ENCODE measurements around the gene FSTL3. TPM values are rescaled to one million over a fixed set of nuclear protein-coding genes. Genes with fewer than 3 reads are reported as not detected.

The FSTL3 gene
- total RNA-seq, 2 experiments from 2014 or later: 2.2 to 3.0 TPM

GRCh38 chr19:718251-718951, 42.2 kb downstream of the FSTL3 start:
- ChIA-PET CTCF (no interaction called here), POLR2A (interaction anchor here (0.7 kb wide), 1 partner anchor 21 kb away, joined by 4 read pairs; no protein-coding TSS in a partner anchor)
- Mint-ChIP-seq H3K27me3 (ENCODE audit: low read depth) (peaks cover 9% of the 10 kb centered on the region), H3K27ac (no peak overlapping the region), H3K36me3 (ENCODE audit: low read depth) (no peaks in the 10 kb centered on the region), H3K4me1 (ENCODE audit: low read depth) (no peaks in the 10 kb centered on the region), H3K4me3 (no peak overlapping the region), H3K9me3 (ENCODE audit: insufficient read depth) (peaks cover 4% of the 10 kb centered on the region)
- DNase-seq (no peak), ATAC-seq (no peak)

DNA sequence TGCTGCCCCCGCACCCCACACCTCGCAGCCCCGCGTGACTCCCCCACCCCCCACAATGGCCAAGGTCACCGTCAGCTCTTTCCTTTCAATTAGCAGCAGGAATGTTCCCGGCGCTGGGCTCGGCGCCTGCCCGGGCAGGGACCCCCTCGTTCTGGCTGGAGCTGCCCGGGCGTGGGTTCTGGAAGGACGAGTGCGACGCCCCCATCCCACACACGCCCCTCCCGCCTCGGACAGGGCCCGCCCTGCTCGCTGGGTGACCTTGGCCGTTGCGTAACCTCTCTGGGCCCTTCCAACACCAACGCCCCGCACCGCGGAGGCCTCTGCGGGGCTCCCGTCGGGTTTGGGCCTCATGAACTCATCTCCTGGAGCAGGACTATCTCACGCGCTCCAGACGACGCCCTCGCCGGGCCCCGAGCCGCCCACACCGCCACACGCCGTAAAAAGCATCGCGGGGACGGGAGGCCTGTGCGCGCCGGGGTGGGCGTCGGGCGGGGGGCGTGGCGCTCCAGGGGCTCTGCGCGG, 42.9 kb downstream of the FSTL3 start:
- DNase-seq: no peak
- no peak for ATAC-seq
- no peak overlapping the region for H3K27ac Mint-ChIP-seq
- ChIA-PET POLR2A (interaction anchor here (0.7 kb wide), 1 partner anchor 20 kb away, joined by 4 read pairs; no protein-coding TSS in a partner anchor), CTCF (no interaction called here)
- no peaks in the 10 kb centered on the region for H3K36me3 Mint-ChIP-seq (ENCODE audit: low read depth)
- H3K9me3 Mint-ChIP-seq (ENCODE audit: insufficient read depth): peaks cover 4% of the 10 kb centered on the region
- H3K4me3 Mint-ChIP-seq: no peak overlapping the region
- peaks cover 9% of the 10 kb centered on the region for H3K27me3 Mint-ChIP-seq (ENCODE audit: low read depth)
- no peaks in the 10 kb centered on the region for H3K4me1 Mint-ChIP-seq (ENCODE audit: low read depth)

- CTCF ChIA-PET: no interaction called here
- Mint-ChIP-seq H3K9me3 (ENCODE audit: insufficient read depth) (peaks cover 4% of the 10 kb centered on the region), H3K27ac (no peak overlapping the region), H3K4me1 (ENCODE audit: low read depth) (no peaks in the 10 kb centered on the region), H3K36me3 (ENCODE audit: low read depth) (no peaks in the 10 kb centered on the region), H3K27me3 (ENCODE audit: low read depth) (peaks cover 9% of the 10 kb centered on the region), H3K4me3 (no peak overlapping the region)
- no peak for DNase-seq
- POLR2A ChIA-PET: no interaction called here
- no peak for ATAC-seq
Measured at GRCh38 chr19:719636-720344, 43.6 kb downstream of the FSTL3 start.

DNA sequence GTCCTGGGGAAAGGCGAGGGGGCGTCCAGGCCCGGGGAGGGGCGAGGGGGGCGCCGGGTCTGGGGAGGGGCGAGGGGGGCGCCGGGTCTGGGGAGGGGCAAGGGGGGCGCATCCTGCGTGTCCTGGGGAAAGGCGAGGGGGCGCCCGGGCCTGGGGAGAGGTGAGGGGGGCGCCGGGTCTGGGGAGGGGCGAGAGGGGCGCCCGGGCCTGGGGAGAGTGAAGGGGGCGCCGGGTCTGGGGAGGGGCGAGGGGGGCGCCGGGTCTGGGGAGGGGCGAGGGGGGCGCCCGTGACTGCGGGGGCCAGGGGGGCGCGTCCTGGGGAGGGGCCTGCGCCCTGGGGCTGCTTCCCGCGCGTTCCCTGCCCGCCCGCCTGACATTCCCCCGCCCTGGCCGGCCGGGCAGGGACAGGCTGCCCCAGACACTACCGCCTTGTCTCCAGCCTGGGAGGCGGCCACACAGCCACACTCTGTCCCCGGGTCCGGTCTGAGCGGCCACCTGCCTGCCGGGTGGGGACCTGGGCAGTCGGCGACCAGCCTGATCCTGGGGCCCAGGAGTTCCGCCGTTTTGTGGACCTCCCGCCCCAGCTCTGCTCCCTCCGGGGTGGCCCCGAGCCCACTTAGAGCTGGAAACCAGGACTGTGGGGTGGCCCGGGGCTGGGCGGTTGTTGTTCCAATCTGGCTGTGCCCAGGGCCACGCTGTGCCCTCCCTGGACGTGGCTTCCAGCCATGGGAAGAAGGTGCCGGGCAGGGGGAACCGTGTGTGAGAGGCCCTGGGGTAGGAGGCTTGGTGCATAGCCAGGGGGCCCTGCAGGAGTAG, 44.4 kb downstream of the FSTL3 start:
- ChIA-PET CTCF (no interaction called here), POLR2A (no interaction called here)
- DNase-seq (no peak), ATAC-seq (no peak)
- no peaks in the 10 kb centered on the region for H3K36me3 Mint-ChIP-seq (ENCODE audit: low read depth)
- H3K4me1 Mint-ChIP-seq (ENCODE audit: low read depth): no peaks in the 10 kb centered on the region
- H3K9me3 Mint-ChIP-seq (ENCODE audit: insufficient read depth): peaks cover 2% of the 10 kb centered on the region
- H3K27ac Mint-ChIP-seq: no peak overlapping the region
- peaks cover 9% of the 10 kb centered on the region for H3K27me3 Mint-ChIP-seq (ENCODE audit: low read depth)
- H3K4me3 Mint-ChIP-seq: no peak overlapping the region

DNA sequence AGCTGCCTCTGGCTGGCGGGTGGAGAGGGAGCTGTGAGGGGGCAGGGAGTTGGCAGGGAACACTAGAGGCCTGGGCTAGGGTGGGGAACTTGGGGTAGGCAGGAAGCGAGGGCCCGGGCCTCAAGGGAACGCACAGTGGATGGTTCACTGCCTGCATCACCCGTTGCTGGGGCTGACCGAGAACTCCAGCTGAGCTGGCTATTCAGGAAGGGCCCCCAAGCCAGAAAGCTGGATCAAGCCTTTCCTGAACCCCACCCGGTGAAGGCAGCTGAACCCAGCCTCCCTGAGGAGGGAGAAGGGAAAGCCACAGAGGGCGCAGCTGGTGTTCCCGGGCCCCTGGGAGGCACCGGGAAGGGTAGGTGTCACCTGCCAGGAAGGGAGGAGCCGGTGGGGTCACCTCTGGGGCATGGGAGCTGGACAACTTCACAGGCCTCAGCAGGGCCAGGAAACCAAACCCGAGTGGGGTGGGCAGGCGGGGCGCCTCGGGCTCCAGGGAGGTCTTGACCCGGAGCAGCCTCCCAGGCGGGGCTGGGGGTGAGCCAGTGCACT, 46.4 kb downstream of the FSTL3 start:
- DNase-seq: no peak
- Mint-ChIP-seq H3K36me3 (ENCODE audit: low read depth) (no peaks in the 10 kb centered on the region), H3K4me3 (no peak overlapping the region), H3K4me1 (ENCODE audit: low read depth) (no peaks in the 10 kb centered on the region), H3K27ac (no peak overlapping the region), H3K9me3 (ENCODE audit: insufficient read depth) (no peaks in the 10 kb centered on the region), H3K27me3 (ENCODE audit: low read depth) (peaks cover 9% of the 10 kb centered on the region)
- POLR2A ChIA-PET: no interaction called here
- no peak for ATAC-seq
- CTCF ChIA-PET: interaction anchor here (0.7 kb wide), 1 partner anchor 11 kb away, joined by 3 read pairs; no protein-coding TSS in a partner anchor

GRCh38 chr19:723247-723646, 47.1 kb downstream of the FSTL3 start:
- DNase-seq (no peak), ATAC-seq (no peak)
- POLR2A ChIA-PET: no interaction called here
- no peaks in the 10 kb centered on the region for H3K4me1 Mint-ChIP-seq (ENCODE audit: low read depth)
- H3K9me3 Mint-ChIP-seq (ENCODE audit: insufficient read depth): no peaks in the 10 kb centered on the region
- peaks cover 5% of the 10 kb centered on the region for H3K27me3 Mint-ChIP-seq (ENCODE audit: low read depth)
- H3K4me3 Mint-ChIP-seq: no peak overlapping the region
- no peaks in the 10 kb centered on the region for H3K36me3 Mint-ChIP-seq (ENCODE audit: low read depth)
- CTCF ChIA-PET: interaction anchor here (0.7 kb wide), 1 partner anchor 11 kb away, joined by 3 read pairs; no protein-coding TSS in a partner anchor
- no peak overlapping the region for H3K27ac Mint-ChIP-seq

GRCh38 chr19:723714-724113, 47.5 kb downstream of the FSTL3 start:
- H3K4me3 Mint-ChIP-seq: no peak overlapping the region
- H3K36me3 Mint-ChIP-seq (ENCODE audit: low read depth): no peaks in the 10 kb centered on the region
- CTCF ChIA-PET: interaction anchor here (0.7 kb wide), 1 partner anchor 10 kb away, joined by 3 read pairs; no protein-coding TSS in a partner anchor
- H3K27me3 Mint-ChIP-seq (ENCODE audit: low read depth): peaks cover 3% of the 10 kb centered on the region
- POLR2A ChIA-PET: no interaction called here
- H3K27ac Mint-ChIP-seq: no peak overlapping the region
- no peaks in the 10 kb centered on the region for H3K4me1 Mint-ChIP-seq (ENCODE audit: low read depth)
- no peaks in the 10 kb centered on the region for H3K9me3 Mint-ChIP-seq (ENCODE audit: insufficient read depth)
- ATAC-seq: no peak
- no peak for DNase-seq

DNA sequence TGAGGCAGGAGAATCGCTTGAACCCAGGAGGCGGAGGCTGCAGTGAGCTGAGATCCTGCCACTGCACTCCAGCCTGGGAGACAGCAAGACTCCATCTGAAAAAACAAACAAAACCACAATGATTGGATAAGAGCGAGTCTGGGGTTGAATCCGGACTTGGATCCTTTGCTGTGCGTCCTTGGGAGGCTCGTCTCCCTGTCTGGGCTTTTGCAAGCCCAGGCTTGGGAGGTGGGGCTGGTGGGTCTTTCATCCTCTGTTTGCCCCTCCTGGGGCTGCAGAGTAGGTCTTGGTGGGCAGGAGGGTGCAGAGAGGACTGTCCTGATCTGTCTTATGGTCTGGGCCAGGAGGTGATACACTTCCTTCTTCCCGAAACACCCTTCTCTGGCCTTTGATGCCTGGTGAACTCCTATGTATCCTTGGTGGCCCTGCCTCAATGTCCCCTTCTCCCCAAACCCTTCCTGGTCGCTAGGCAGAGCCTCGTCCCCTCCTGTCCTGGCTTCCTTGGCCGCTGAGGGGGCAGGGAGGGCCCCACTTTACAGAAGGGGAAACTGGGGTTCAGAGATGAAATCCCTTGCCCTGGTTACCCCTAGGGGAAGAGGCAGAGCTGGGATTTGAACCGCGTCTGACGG, 49.4 kb downstream of the FSTL3 start:
- Mint-ChIP-seq H3K36me3 (ENCODE audit: low read depth) (no peaks in the 10 kb centered on the region), H3K27ac (no peak overlapping the region), H3K9me3 (ENCODE audit: insufficient read depth) (no peaks in the 10 kb centered on the region), H3K4me1 (ENCODE audit: low read depth) (no peaks in the 10 kb centered on the region), H3K4me3 (no peak overlapping the region), H3K27me3 (ENCODE audit: low read depth) (peaks cover 2% of the 10 kb centered on the region)
- DNase-seq: no peak
- no peak for ATAC-seq
- ChIA-PET CTCF (no interaction called here), POLR2A (no interaction called here)

DNA sequence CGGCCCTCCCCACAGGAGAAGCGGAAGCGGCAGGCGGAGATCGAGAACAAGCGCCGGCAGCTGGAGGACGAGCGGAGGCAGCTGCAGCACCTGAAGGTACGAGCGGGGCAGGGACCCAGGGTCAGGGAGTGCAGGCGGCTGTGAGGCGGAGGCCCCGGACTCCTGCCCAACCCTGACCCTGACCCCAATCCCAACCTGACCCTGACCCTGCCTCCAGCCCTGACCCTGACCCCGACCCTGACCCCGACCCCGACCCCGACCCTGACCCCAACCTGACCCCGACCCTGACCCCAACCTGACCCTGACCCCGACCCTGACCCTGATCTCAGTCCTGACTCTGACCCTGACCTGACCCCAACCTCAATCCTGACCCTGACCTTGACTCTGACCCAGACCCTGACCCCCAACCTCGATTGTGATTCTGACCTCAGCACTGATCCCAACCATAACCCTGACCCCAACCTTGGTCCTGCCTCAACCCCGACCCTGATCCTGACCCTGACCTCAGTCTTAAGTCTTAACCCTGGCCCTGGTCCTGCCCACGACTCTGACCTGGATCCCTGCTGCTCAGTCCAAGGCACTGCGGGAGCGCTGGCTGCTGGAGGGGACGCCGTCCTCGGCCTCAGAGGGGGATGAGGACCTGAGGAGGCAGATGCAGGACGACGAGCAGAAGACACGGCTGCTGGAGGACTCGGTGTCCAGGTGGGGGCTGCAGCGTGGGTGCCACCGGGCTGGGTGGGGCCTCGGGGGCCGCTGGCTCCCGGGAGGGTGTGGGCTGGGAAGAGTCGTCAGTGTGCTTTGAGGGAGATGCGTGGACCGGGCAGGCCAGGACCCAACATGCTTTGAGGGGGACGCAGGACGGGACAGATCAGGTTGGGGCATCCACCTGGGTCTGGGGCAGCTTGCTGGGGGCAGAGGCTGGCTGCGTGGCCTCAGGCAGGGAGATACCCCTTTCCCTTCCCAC, 51.1 kb downstream of the FSTL3 start:
- Mint-ChIP-seq H3K36me3 (ENCODE audit: low read depth) (no peaks in the 10 kb centered on the region), H3K4me3 (no peak overlapping the region), H3K9me3 (ENCODE audit: insufficient read depth) (no peaks in the 10 kb centered on the region), H3K27ac (no peak overlapping the region), H3K27me3 (ENCODE audit: low read depth) (no peaks in the 10 kb centered on the region), H3K4me1 (ENCODE audit: low read depth) (peaks cover 3% of the 10 kb centered on the region)
- CTCF ChIA-PET: no interaction called here
- ATAC-seq (no peak), DNase-seq (no peak)
- POLR2A ChIA-PET: no interaction called here

GRCh38 chr19:728011-728410, 51.8 kb downstream of the FSTL3 start:
- no peaks in the 10 kb centered on the region for H3K9me3 Mint-ChIP-seq (ENCODE audit: insufficient read depth)

More at GRCh38 chr19:728011-728410, 51.8 kb downstream of the FSTL3 start:
- Mint-ChIP-seq H3K4me3 (no peak overlapping the region), H3K27ac (no peak overlapping the region), H3K36me3 (ENCODE audit: low read depth) (no peaks in the 10 kb centered on the region), H3K27me3 (ENCODE audit: low read depth) (no peaks in the 10 kb centered on the region), H3K4me1 (ENCODE audit: low read depth) (peaks cover 7% of the 10 kb centered on the region)
- ATAC-seq (no peak), DNase-seq (no peak)
- ChIA-PET CTCF (no interaction called here), POLR2A (no interaction called here)

Measured in activated CD8-positive, alpha-beta T cell treated with anti-CD3 and anti-CD28 coated beads, Interleukin-2, amount 10 ng/mL, durations not matched to agents 7 days and 5 days (primary cell).